ENCODE data around the gene ERI2.
A peak's percentile ranks its signal among the peaks of the same experiment; 100 is the strongest.

Gene ERI2

GRCh38 chr16:20801278-20801677 lies 5.0 kb downstream of the ERI2 start:
- ATAC-seq (ENCODE audit: low read depth) (no peak), DNase-seq (ENCODE audit: low spot score in 2 of 2) (no peak)
- H3K9me3 Mint-ChIP-seq, result no peaks in the 10 kb centered on the region
- peaks cover 3% of the 10 kb centered on the region for H3K4me1 Mint-ChIP-seq
- H3K4me3 Mint-ChIP-seq, result no peak overlapping the region
- H3K27me3 Mint-ChIP-seq, result no peaks in the 10 kb centered on the region
- H3K27ac Mint-ChIP-seq, result no peak overlapping the region
- no peaks in the 10 kb centered on the region for H3K36me3 Mint-ChIP-seq

GRCh38 chr16:20799599-20799998 lies 6.7 kb downstream of the ERI2 start:
- Mint-ChIP-seq H3K9me3 (no peaks in the 10 kb centered on the region), H3K27ac (no peak overlapping the region), H3K4me1 (no peaks in the 10 kb centered on the region), H3K36me3 (no peaks in the 10 kb centered on the region), H3K27me3 (no peaks in the 10 kb centered on the region), H3K4me3 (no peak overlapping the region)
- peak in 1 of 2 donors; percentile 21 for DNase-seq (ENCODE audit: low spot score in 2 of 2)
- no peak for ATAC-seq (ENCODE audit: low read depth)

GRCh38 chr16:20798364-20798763 lies 7.9 kb downstream of the ERI2 start:
- H3K9me3 Mint-ChIP-seq, result no peaks in the 10 kb centered on the region
- no peak for ATAC-seq (ENCODE audit: low read depth)
- no peak overlapping the region for H3K4me3 Mint-ChIP-seq
- H3K27me3 Mint-ChIP-seq, result no peaks in the 10 kb centered on the region
- no peaks in the 10 kb centered on the region for H3K36me3 Mint-ChIP-seq
- H3K4me1 Mint-ChIP-seq, result no peaks in the 10 kb centered on the region
- no peak overlapping the region for H3K27ac Mint-ChIP-seq
- DNase-seq (ENCODE audit: low spot score in 2 of 2), result no peak

- H3K9me3 Mint-ChIP-seq, result no peaks in the 10 kb centered on the region
Observed at GRCh38 chr16:20791923-20792612, 14.2 kb downstream of the ERI2 start.

GRCh38 chr16:20789130-20789529 lies 17.1 kb downstream of the ERI2 start:
- DNase-seq (ENCODE audit: low spot score in 2 of 2) (no peak), ATAC-seq (ENCODE audit: low read depth) (no peak)
- no peaks in the 10 kb centered on the region for H3K36me3 Mint-ChIP-seq
- no peaks in the 10 kb centered on the region for H3K4me1 Mint-ChIP-seq
- H3K27me3 Mint-ChIP-seq, result no peaks in the 10 kb centered on the region
- no peak overlapping the region for H3K4me3 Mint-ChIP-seq
- no peaks in the 10 kb centered on the region for H3K9me3 Mint-ChIP-seq
- no peak overlapping the region for H3K27ac Mint-ChIP-seq

More at GRCh38 chr16:20791923-20792612, 14.2 kb downstream of the ERI2 start:
- Mint-ChIP-seq H3K4me1 (no peaks in the 10 kb centered on the region), H3K27me3 (no peaks in the 10 kb centered on the region), H3K4me3 (no peak overlapping the region), H3K27ac (no peak overlapping the region), H3K36me3 (no peaks in the 10 kb centered on the region)
- no peak for ATAC-seq (ENCODE audit: low read depth)
- DNase-seq (ENCODE audit: low spot score in 2 of 2), result no peak

GRCh38 chr16:20784204-20784603 lies 22.1 kb downstream of the ERI2 start:
- Mint-ChIP-seq H3K27ac (no peak overlapping the region), H3K4me3 (no peak overlapping the region), H3K36me3 (no peaks in the 10 kb centered on the region), H3K27me3 (no peaks in the 10 kb centered on the region), H3K9me3 (no peaks in the 10 kb centered on the region), H3K4me1 (no peaks in the 10 kb centered on the region)
- no peak for ATAC-seq (ENCODE audit: low read depth)
- DNase-seq (ENCODE audit: low spot score in 2 of 2), result no peak

- no peak for ATAC-seq (ENCODE audit: low read depth)
- Mint-ChIP-seq H3K9me3 (no peaks in the 10 kb centered on the region), H3K27me3 (no peaks in the 10 kb centered on the region), H3K27ac (no peak overlapping the region), H3K36me3 (no peaks in the 10 kb centered on the region), H3K4me3 (no peak overlapping the region), H3K4me1 (no peaks in the 10 kb centered on the region)
- no peak for DNase-seq (ENCODE audit: low spot score in 2 of 2)
Observed at GRCh38 chr16:20782470-20782869, 23.8 kb downstream of the ERI2 start.

GRCh38 chr16:20781697-20782096 lies 24.6 kb downstream of the ERI2 start:
- DNase-seq (ENCODE audit: low spot score in 2 of 2) (no peak), ATAC-seq (ENCODE audit: low read depth) (no peak)
- Mint-ChIP-seq H3K4me1 (no peaks in the 10 kb centered on the region), H3K36me3 (no peaks in the 10 kb centered on the region), H3K27ac (peak overlapping the region; percentile 20), H3K27me3 (no peaks in the 10 kb centered on the region), H3K9me3 (no peaks in the 10 kb centered on the region), H3K4me3 (no peak overlapping the region)

GRCh38 chr16:20774703-20775362 lies 31.4 kb downstream of the ERI2 start:
- Mint-ChIP-seq H3K4me3 (no peak overlapping the region), H3K27me3 (no peaks in the 10 kb centered on the region), H3K36me3 (peaks cover 3% of the 10 kb centered on the region), H3K4me1 (no peaks in the 10 kb centered on the region), H3K27ac (no peak overlapping the region), H3K9me3 (peaks cover 1% of the 10 kb centered on the region)
- DNase-seq (ENCODE audit: low spot score in 2 of 2) (peak; percentile 28 to 39), ATAC-seq (ENCODE audit: low read depth) (peak; percentile 72)

- Mint-ChIP-seq H3K4me1 (no peaks in the 10 kb centered on the region), H3K27me3 (no peaks in the 10 kb centered on the region), H3K27ac (no peak overlapping the region), H3K9me3 (peaks cover 1% of the 10 kb centered on the region), H3K4me3 (no peak overlapping the region), H3K36me3 (peaks cover 3% of the 10 kb centered on the region)
- DNase-seq (ENCODE audit: low spot score in 2 of 2), result no peak
- ATAC-seq (ENCODE audit: low read depth), result no peak
Observed at GRCh38 chr16:20773679-20774078, 32.6 kb downstream of the ERI2 start.

GRCh38 chr16:20768818-20769217 lies 37.5 kb downstream of the ERI2 start:
- no peak for DNase-seq (ENCODE audit: low spot score in 2 of 2)
- Mint-ChIP-seq H3K27ac (no peak overlapping the region), H3K36me3 (peaks cover 3% of the 10 kb centered on the region), H3K9me3 (peaks cover 1% of the 10 kb centered on the region), H3K27me3 (no peaks in the 10 kb centered on the region), H3K4me1 (peaks cover 3% of the 10 kb centered on the region), H3K4me3 (no peak overlapping the region)
- ATAC-seq (ENCODE audit: low read depth), result no peak

GRCh38 chr16:20768121-20768520 lies 38.2 kb downstream of the ERI2 start:
- no peak for ATAC-seq (ENCODE audit: low read depth)
- Mint-ChIP-seq H3K27ac (no peak overlapping the region), H3K4me3 (no peak overlapping the region), H3K36me3 (peaks cover 3% of the 10 kb centered on the region), H3K4me1 (peaks cover 8% of the 10 kb centered on the region), H3K27me3 (no peaks in the 10 kb centered on the region), H3K9me3 (no peaks in the 10 kb centered on the region)
- DNase-seq (ENCODE audit: low spot score in 2 of 2), result no peak

GRCh38 chr16:20767577-20767976 lies 38.7 kb downstream of the ERI2 start:
- ATAC-seq (ENCODE audit: low read depth) (no peak), DNase-seq (ENCODE audit: low spot score in 2 of 2) (no peak)
- Mint-ChIP-seq H3K36me3 (peaks cover 3% of the 10 kb centered on the region), H3K27ac (no peak overlapping the region), H3K27me3 (no peaks in the 10 kb centered on the region), H3K9me3 (no peaks in the 10 kb centered on the region), H3K4me3 (no peak overlapping the region), H3K4me1 (peaks cover 10% of the 10 kb centered on the region)

GRCh38 chr16:20766294-20766693 lies 40.0 kb downstream of the ERI2 start:
- no peak overlapping the region for H3K27ac Mint-ChIP-seq
- DNase-seq (ENCODE audit: low spot score in 2 of 2) (no peak), ATAC-seq (ENCODE audit: low read depth) (no peak)
- H3K4me3 Mint-ChIP-seq, result no peak overlapping the region
- peaks cover 5% of the 10 kb centered on the region for H3K36me3 Mint-ChIP-seq
- no peaks in the 10 kb centered on the region for H3K27me3 Mint-ChIP-seq
- H3K4me1 Mint-ChIP-seq, result peaks cover 10% of the 10 kb centered on the region
- H3K9me3 Mint-ChIP-seq, result no peaks in the 10 kb centered on the region

GRCh38 chr16:20765732-20766131 lies 40.5 kb downstream of the ERI2 start:
- peaks cover 9% of the 10 kb centered on the region for H3K36me3 Mint-ChIP-seq
- ATAC-seq (ENCODE audit: low read depth), result no peak
- no peak overlapping the region for H3K4me3 Mint-ChIP-seq
- peaks cover 10% of the 10 kb centered on the region for H3K4me1 Mint-ChIP-seq
- DNase-seq (ENCODE audit: low spot score in 2 of 2), result no peak
- H3K27ac Mint-ChIP-seq, result no peak overlapping the region
- H3K27me3 Mint-ChIP-seq, result no peaks in the 10 kb centered on the region
- H3K9me3 Mint-ChIP-seq, result peaks cover under 1% of the 10 kb centered on the region
